ENCODE measurements around the gene ODAPH.

Gene ODAPH

GRCh38 chr4:75584067-75584466 is 28.2 kb downstream of the ODAPH start:
- H3K4me3 ChIP-seq (ENCODE audit: insufficient read depth, low read depth, low read length): no peak overlapping the region

GRCh38 chr4:75593393-75593792 is 37.5 kb downstream of the ODAPH start:
- no peak overlapping the region for H3K27ac ChIP-seq (ENCODE audit: insufficient read depth, low read depth, low read length, poor library complexity, severe bottlenecking)

More at GRCh38 chr4:75584067-75584466, 28.2 kb downstream of the ODAPH start:
- no peak overlapping the region for H3K27ac ChIP-seq (ENCODE audit: insufficient read depth, low read depth, low read length, poor library complexity, severe bottlenecking)
- no peaks in the 10 kb centered on the region for H3K4me1 ChIP-seq (ENCODE audit: control insufficient read depth, insufficient read depth, low read length)
- no peaks in the 10 kb centered on the region for H3K9me3 ChIP-seq (ENCODE audit: control insufficient read depth, low read length)
- H3K36me3 ChIP-seq (ENCODE audit: control insufficient read depth, insufficient read depth, low read length): no peaks in the 10 kb centered on the region
- WGBS, 2 experiments: 86 to 89% methylated on average over 2 of the region's 2 CpGs
- H3K27me3 ChIP-seq (ENCODE audit: control insufficient read depth, insufficient read depth, low read length, poor library complexity, severe bottlenecking): no peaks in the 10 kb centered on the region

GRCh38 chr4:75596061-75596460 is 40.2 kb downstream of the ODAPH start:
- Histone ChIP-seq H3K4me3 (ENCODE audit: insufficient read depth, low read depth, low read length) (no peak overlapping the region), H3K27me3 (ENCODE audit: control insufficient read depth, insufficient read depth, low read length, poor library complexity, severe bottlenecking) (no peaks in the 10 kb centered on the region), H3K27ac (ENCODE audit: insufficient read depth, low read depth, low read length, poor library complexity, severe bottlenecking) (no peak overlapping the region), H3K36me3 (ENCODE audit: control insufficient read depth, insufficient read depth, low read length) (no peaks in the 10 kb centered on the region), H3K4me1 (ENCODE audit: control insufficient read depth, insufficient read depth, low read length) (no peaks in the 10 kb centered on the region), H3K9me3 (ENCODE audit: control insufficient read depth, low read length) (no peaks in the 10 kb centered on the region)
- 90 to 92% methylated on average over 1 to 2 of the region's 3 CpGs for WGBS, 2 experiments

More at GRCh38 chr4:75593393-75593792, 37.5 kb downstream of the ODAPH start:
- Histone ChIP-seq H3K4me1 (ENCODE audit: control insufficient read depth, insufficient read depth, low read length) (no peaks in the 10 kb centered on the region), H3K27me3 (ENCODE audit: control insufficient read depth, insufficient read depth, low read length, poor library complexity, severe bottlenecking) (no peaks in the 10 kb centered on the region), H3K36me3 (ENCODE audit: control insufficient read depth, insufficient read depth, low read length) (no peaks in the 10 kb centered on the region), H3K4me3 (ENCODE audit: insufficient read depth, low read depth, low read length) (no peak overlapping the region), H3K9me3 (ENCODE audit: control insufficient read depth, low read length) (no peaks in the 10 kb centered on the region)
- WGBS, 2 experiments: 96 to 100% methylated on average over 1 of the region's 1 CpG

- WGBS, 2 experiments: 57 to 86% methylated on average over 1 to 3 of the region's 3 CpGs
- H3K4me1 ChIP-seq (ENCODE audit: control insufficient read depth, insufficient read depth, low read length): no peaks in the 10 kb centered on the region
- H3K9me3 ChIP-seq (ENCODE audit: control insufficient read depth, low read length): no peaks in the 10 kb centered on the region
Measured at GRCh38 chr4:75598390-75598789, 42.5 kb downstream of the ODAPH start.

GRCh38 chr4:75599647-75600046 is 43.8 kb downstream of the ODAPH start:
- H3K27me3 ChIP-seq (ENCODE audit: control insufficient read depth, insufficient read depth, low read length, poor library complexity, severe bottlenecking): no peaks in the 10 kb centered on the region
- 92 to 93% methylated on average over 4 of the region's 4 CpGs for WGBS, 2 experiments
- H3K27ac ChIP-seq (ENCODE audit: insufficient read depth, low read depth, low read length, poor library complexity, severe bottlenecking): no peak overlapping the region
- no peaks in the 10 kb centered on the region for H3K36me3 ChIP-seq (ENCODE audit: control insufficient read depth, insufficient read depth, low read length)
- no peaks in the 10 kb centered on the region for H3K9me3 ChIP-seq (ENCODE audit: control insufficient read depth, low read length)
- no peak overlapping the region for H3K4me3 ChIP-seq (ENCODE audit: insufficient read depth, low read depth, low read length)
- no peaks in the 10 kb centered on the region for H3K4me1 ChIP-seq (ENCODE audit: control insufficient read depth, insufficient read depth, low read length)

More at GRCh38 chr4:75598390-75598789, 42.5 kb downstream of the ODAPH start:
- H3K36me3 ChIP-seq (ENCODE audit: control insufficient read depth, insufficient read depth, low read length): no peaks in the 10 kb centered on the region
- no peaks in the 10 kb centered on the region for H3K27me3 ChIP-seq (ENCODE audit: control insufficient read depth, insufficient read depth, low read length, poor library complexity, severe bottlenecking)
- no peak overlapping the region for H3K27ac ChIP-seq (ENCODE audit: insufficient read depth, low read depth, low read length, poor library complexity, severe bottlenecking)
- no peak overlapping the region for H3K4me3 ChIP-seq (ENCODE audit: insufficient read depth, low read depth, low read length)

GRCh38 chr4:75605928-75606327 is 50.1 kb downstream of the ODAPH start:
- Histone ChIP-seq H3K4me1 (ENCODE audit: control insufficient read depth, insufficient read depth, low read length) (no peaks in the 10 kb centered on the region), H3K9me3 (ENCODE audit: control insufficient read depth, low read length) (no peaks in the 10 kb centered on the region), H3K4me3 (ENCODE audit: insufficient read depth, low read depth, low read length) (no peak overlapping the region), H3K27ac (ENCODE audit: insufficient read depth, low read depth, low read length, poor library complexity, severe bottlenecking) (no peak overlapping the region), H3K36me3 (ENCODE audit: control insufficient read depth, insufficient read depth, low read length) (no peaks in the 10 kb centered on the region), H3K27me3 (ENCODE audit: control insufficient read depth, insufficient read depth, low read length, poor library complexity, severe bottlenecking) (no peaks in the 10 kb centered on the region)
- WGBS, 2 experiments: 79 to 83% methylated on average over 3 of the region's 4 CpGs

GRCh38 chr4:75612306-75612705 is 56.4 kb downstream of the ODAPH start:
- Histone ChIP-seq H3K4me1 (ENCODE audit: control insufficient read depth, insufficient read depth, low read length) (no peaks in the 10 kb centered on the region), H3K36me3 (ENCODE audit: control insufficient read depth, insufficient read depth, low read length) (no peaks in the 10 kb centered on the region), H3K27ac (ENCODE audit: insufficient read depth, low read depth, low read length, poor library complexity, severe bottlenecking) (no peak overlapping the region), H3K4me3 (ENCODE audit: insufficient read depth, low read depth, low read length) (no peak overlapping the region), H3K27me3 (ENCODE audit: control insufficient read depth, insufficient read depth, low read length, poor library complexity, severe bottlenecking) (no peaks in the 10 kb centered on the region), H3K9me3 (ENCODE audit: control insufficient read depth, low read length) (no peaks in the 10 kb centered on the region)
- 90 to 100% methylated on average over 1 of the region's 1 CpG for WGBS, 2 experiments
